Esophagus (tissue), 2 donors: ENCODE data around the gene MACROD2. TPM values are rescaled to one million over a fixed set of nuclear protein-coding genes. Genes with fewer than 3 reads are reported as not detected.
"Not testable (repeated sequence)": the region's sequence is repeated elsewhere in the genome, so short reads cannot be mapped to it uniquely, and the experiment has no call there.

Experiments used
- H3K27ac ChIP-seq, 2 donors: one replicate each; pipeline ENCODE4 v1.5.1; 2013; ENCODE audit warnings: low read depth in 2 of 2, mild to moderate bottlenecking in 2 of 2, inconsistent platforms in 1 of 2, low read length in 1 of 2, moderate library complexity in 1 of 2
- H3K27me3 ChIP-seq, 2 donors: one replicate each; pipeline ENCODE4 v1.6.1; 2013; ENCODE audit warnings: low read length in 2 of 2, control low read depth in 1 of 2, mild to moderate bottlenecking in 1 of 2; ENCODE audit not compliant: insufficient read depth in 2 of 2, control insufficient read depth in 1 of 2
- H3K36me3 ChIP-seq, 2 donors: one replicate each; pipeline ENCODE4 v1.6.1; 2013; ENCODE audit warnings: low read length in 1 of 2; ENCODE audit not compliant: control insufficient read depth in 2 of 2, insufficient read depth in 2 of 2
- H3K4me1 ChIP-seq, 2 donors: one replicate each; pipeline ENCODE4 v1.6.1; 2013; ENCODE audit warnings: low read length in 1 of 2; ENCODE audit not compliant: control insufficient read depth in 2 of 2, insufficient read depth in 2 of 2
- H3K4me3 ChIP-seq, 2 donors: one replicate each; pipeline ENCODE4 v1.5.1; 2013; ENCODE audit warnings: low read length in 2 of 2, mild to moderate bottlenecking in 2 of 2, low read depth in 1 of 2, moderate library complexity in 1 of 2
- H3K9me3 ChIP-seq, 2 donors: one replicate each; pipeline ENCODE4 v1.6.1; 2013; ENCODE audit warnings: mild to moderate bottlenecking in 2 of 2, low read depth in 1 of 2, low read length in 1 of 2, moderate library complexity in 1 of 2; ENCODE audit not compliant: control insufficient read depth in 2 of 2, insufficient read depth in 1 of 2
- WGBS, 2 donors: extraction: QIAGEN DNeasy Blood & Tissue Kit; methylation state at CpG; one replicate each; pipeline ENCODE4 v1.1.7; 2013; 5-methylcytosine and 5-hydroxymethylcytosine counted together
- polyA plus RNA-seq, 2 donors: library from polyadenylated mRNA; stranded (reverse); fragments of 200-250 nt; gene quantifications; one replicate each; pipeline ENCODE4 v1.2.3, GENCODE V29; 2013
- donor health status: healthy with polysubstance abuse.
- donor health status: Bipolar disorder and iron deficiency.

Gene MACROD2
- polyA plus RNA-seq, 2 donors = 0.64 to 1.9 TPM

DNA sequence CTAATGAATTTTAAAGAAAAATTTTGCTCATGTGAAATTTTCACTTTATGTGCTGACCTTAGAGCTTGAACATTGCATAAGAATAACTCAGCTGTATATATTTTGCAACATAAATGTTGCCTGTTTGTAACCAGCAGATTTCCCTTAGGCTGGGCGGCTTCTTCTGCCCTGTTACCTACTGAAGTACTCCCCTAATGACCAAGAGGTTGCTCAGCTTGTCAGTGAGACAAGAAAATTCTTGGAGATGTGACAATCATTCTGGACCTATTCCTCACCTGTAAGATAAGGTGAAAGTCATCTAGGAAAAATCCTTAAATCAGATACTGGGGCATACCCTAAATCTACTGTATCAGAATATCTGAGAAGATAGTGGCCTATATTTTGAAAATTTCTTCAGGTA is 1516.2 kb downstream of the MACROD2 start:
- H3K36me3 ChIP-seq = no peaks in the 10 kb centered on the region
- H3K27ac ChIP-seq = no peak overlapping the region
- H3K9me3 ChIP-seq = no peaks in the 10 kb centered on the region
- no peaks in the 10 kb centered on the region for H3K4me1 ChIP-seq
- WGBS, 2 donors = 95 to 100% methylated on average over 1 of the region's 1 CpG
- no peak overlapping the region for H3K4me3 ChIP-seq
- H3K27me3 ChIP-seq = no peaks in the 10 kb centered on the region

DNA sequence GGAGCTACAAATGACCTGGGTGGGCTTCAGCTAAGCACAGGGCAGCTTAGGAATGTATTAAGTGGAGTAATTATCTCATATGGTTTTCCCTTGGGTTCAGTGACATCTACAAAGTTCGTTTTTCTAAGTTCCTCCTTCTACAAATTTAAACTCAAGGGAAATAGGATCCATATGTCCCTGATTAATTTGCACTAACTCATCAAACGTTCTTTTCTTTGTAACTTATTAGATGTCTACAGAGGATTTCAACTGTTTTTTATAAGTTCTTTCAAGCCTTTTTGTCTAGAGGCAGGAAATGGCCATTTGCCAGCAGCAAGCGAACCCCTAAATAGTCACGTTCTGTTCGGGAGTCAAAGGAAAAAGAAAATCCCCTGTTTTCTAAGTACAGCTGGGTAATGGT is 1517.6 kb downstream of the MACROD2 start:
- no peaks in the 10 kb centered on the region for H3K27me3 ChIP-seq
- H3K27ac ChIP-seq = no peak overlapping the region
- WGBS, 2 donors = 33 to 38% methylated on average over 5 of the region's 5 CpGs
- no peak overlapping the region for H3K4me3 ChIP-seq
- H3K36me3 ChIP-seq = no peaks in the 10 kb centered on the region
- no peaks in the 10 kb centered on the region for H3K4me1 ChIP-seq
- no peaks in the 10 kb centered on the region for H3K9me3 ChIP-seq

DNA sequence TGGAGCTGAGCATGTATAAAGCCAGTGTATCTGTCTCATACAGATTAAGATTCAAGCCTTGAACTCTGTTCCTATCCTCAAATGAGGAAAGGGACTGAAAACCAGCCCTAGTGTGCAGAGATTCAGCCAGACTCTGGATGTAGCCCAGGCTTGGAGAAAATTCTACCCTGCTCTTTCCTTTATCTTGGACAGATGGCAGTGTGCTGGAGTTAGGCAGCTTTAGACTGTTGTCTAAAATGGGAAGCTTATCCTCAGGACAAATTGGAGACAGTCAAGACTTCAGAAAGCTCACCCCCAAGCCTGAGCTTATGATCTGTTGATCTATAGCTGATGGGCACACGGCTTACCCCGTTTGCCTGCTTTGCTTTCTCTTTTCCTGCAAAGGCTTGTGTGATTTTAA is 1520.4 kb downstream of the MACROD2 start:
- no peaks in the 10 kb centered on the region for H3K9me3 ChIP-seq
- H3K4me3 ChIP-seq = no peak overlapping the region
- 28 to 54% methylated on average over 2 of the region's 2 CpGs for WGBS, 2 donors
- no peaks in the 10 kb centered on the region for H3K36me3 ChIP-seq
- no peaks in the 10 kb centered on the region for H3K4me1 ChIP-seq
- H3K27ac ChIP-seq = no peak overlapping the region
- H3K27me3 ChIP-seq = no peaks in the 10 kb centered on the region

DNA sequence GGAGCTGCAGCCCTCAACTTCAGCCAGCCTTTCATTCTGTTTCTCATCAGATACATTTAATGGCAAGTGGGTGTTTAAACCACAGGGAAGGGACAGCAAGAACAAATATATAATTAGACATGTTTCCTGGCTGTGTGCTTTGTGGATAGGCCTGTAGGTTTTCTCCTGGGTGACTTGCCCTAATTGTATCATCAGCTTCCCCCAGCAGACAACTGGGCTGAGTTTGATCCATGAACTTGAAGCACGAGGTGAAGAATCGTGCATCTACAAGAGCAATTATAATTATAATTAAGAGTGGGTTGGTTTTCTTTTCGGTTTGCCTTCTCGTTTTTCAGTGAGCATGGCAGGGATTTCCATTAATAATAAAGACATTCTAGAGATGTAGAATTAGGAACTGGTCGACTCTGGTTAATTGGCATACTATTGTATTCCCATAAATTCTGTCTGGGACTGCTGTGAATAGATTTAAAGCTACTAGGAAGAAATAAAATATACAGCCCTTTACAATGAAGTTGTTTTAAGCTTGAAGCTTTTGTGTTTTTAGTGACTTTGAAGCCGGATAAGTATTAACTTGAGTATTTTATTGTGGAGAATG is 1525.7 kb downstream of the MACROD2 start:
- 82 to 83% methylated on average over 6 of the region's 6 CpGs for WGBS, 2 donors
- Histone ChIP-seq H3K27ac (no peak overlapping the region), H3K36me3 (no peaks in the 10 kb centered on the region), H3K4me3 (no peak overlapping the region), H3K27me3 (no peaks in the 10 kb centered on the region), H3K4me1 (no peaks in the 10 kb centered on the region), H3K9me3 (no peaks in the 10 kb centered on the region)

DNA sequence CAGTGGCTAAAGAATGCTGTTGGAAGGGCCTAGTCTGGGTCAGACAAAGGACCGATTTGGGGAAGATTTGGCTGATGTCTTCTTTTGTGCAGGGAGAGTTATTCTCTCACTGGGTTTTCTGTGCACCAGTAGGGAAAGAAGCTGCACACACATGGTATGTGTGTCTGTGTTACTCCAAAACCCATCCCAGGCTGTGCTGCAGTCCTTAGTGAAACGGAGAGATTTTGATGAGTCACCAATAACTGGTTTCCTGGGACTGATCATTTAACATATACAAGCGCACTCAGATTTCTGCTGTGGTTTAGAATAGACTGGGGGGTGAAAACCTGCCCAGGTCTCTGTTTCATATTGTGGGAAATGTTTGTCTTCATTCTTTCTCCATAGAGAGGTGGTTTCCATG is 1528.1 kb downstream of the MACROD2 start:
- Histone ChIP-seq H3K9me3 (no peaks in the 10 kb centered on the region), H3K27ac (no peak overlapping the region), H3K4me3 (no peak overlapping the region), H3K36me3 (no peaks in the 10 kb centered on the region), H3K4me1 (no peaks in the 10 kb centered on the region), H3K27me3 (no peaks in the 10 kb centered on the region)
- WGBS, 2 donors = 87 to 89% methylated on average over 3 of the region's 3 CpGs

DNA sequence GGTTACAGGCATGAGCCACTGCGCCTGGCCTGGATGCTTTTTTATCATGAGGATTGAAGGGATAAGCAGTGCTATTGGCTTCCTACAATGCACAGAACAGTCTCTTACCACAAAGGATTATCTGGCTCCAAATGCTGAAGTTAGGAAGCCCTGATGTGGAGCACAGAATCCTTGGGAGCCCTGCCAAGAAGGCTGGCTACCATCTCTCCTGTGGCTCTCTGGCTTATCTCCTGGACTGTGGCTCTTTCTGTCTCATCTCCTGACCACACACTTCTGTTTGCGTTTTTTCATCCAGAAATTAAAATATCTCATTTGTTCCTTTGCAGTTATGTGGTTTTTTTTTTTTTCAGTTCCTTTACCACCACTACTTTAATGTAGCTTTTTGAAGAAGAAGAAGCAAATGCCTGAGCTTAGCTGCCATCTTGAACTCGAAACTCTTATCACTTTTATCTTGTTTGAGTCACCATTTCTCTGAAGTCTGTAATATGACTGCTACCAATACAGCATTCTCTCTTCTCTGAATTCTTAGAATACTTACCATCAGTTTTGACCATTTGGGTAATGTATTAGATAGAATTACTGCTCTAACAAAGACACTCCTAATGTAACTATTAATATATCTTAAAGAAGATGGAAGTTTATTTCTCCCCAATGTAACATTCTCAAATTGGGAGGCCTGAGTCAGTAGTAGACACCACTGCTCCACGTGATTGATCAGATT is 1533.2 kb downstream of the MACROD2 start:
- Histone ChIP-seq H3K4me3 (no peak overlapping the region), H3K4me1 (no peaks in the 10 kb centered on the region), H3K36me3 (no peaks in the 10 kb centered on the region), H3K9me3 (no peaks in the 10 kb centered on the region), H3K27ac (no peak overlapping the region), H3K27me3 (no peaks in the 10 kb centered on the region)
- 78 to 85% methylated on average over 4 of the region's 4 CpGs for WGBS, 2 donors

DNA sequence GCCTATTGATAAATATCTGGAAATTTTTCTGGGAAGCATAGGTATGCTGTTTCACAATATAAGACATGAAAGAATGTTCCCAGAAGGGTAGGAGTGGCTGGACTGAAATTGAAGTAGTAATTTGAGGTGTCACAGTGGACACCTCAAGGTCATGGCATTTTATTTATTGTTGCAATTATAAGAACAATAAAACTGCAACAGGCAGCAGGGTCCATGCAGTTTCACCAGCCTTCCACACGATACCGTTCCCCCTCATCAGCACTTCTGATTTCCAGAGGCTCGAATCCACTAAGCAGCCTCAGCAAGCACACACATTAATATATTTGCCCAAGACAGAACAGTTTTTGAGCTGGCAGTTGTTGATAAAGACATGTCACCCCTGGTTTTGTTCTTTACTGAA is 1540.5 kb downstream of the MACROD2 start:
- no peaks in the 10 kb centered on the region for H3K27me3 ChIP-seq
- H3K27ac ChIP-seq = no peak overlapping the region
- no peaks in the 10 kb centered on the region for H3K4me1 ChIP-seq
- 85 to 93% methylated on average over 3 of the region's 3 CpGs for WGBS, 2 donors
- no peaks in the 10 kb centered on the region for H3K9me3 ChIP-seq
- H3K36me3 ChIP-seq = no peaks in the 10 kb centered on the region
- no peak overlapping the region for H3K4me3 ChIP-seq

DNA sequence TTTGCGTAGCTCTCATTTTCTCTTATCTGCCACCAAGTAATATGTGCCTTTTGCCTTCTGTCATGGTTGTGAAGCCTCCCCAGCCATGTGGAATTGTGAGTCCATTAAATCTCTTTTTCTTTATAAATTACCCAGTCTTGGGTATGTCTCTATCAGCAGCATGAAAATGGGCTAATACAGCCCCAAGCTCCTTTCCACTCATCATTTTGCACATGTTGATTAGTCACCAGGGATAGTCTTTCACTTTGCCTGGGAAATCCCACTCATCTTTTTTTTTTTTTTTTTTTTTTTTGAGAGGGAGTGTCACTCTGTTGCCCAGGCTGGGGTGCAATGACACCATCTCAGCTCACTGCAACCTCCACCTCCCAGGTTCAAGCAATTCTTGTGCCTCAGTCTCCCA is 1541.9 kb downstream of the MACROD2 start:
- not testable (repeated sequence) for H3K9me3 ChIP-seq, H3K4me1 ChIP-seq, H3K36me3 ChIP-seq, H3K27ac ChIP-seq, H3K4me3 ChIP-seq, H3K27me3 ChIP-seq
- WGBS, 2 donors = 88 to 94% methylated on average over 1 of the region's 1 CpG

DNA sequence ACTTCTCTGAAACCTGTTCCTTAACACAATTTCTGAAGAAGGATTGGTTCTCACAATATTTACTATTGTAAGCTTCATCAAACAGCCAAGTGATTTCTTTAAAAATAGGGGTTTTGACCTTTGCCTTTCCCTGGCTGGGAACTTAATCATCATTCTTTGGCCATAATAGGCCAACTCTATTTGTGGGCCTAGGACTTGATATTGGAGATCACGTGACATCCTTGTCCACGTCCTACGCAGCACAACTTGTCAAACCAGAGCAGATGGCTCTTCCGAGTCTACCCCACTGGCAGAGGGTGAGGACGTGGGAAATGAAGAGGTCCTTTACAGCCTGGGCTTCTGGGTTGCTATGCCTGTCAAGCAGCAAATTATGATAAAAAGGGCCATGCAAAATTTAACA is 1547.3 kb downstream of the MACROD2 start:
- no peak overlapping the region for H3K27ac ChIP-seq
- H3K4me3 ChIP-seq = no peak overlapping the region
- no peaks in the 10 kb centered on the region for H3K4me1 ChIP-seq
- 86 to 92% methylated on average over 5 of the region's 5 CpGs for WGBS, 2 donors
- H3K36me3 ChIP-seq = no peaks in the 10 kb centered on the region
- H3K9me3 ChIP-seq = peaks cover 2 to 3% of the 10 kb centered on the region in 2 donors
- no peaks in the 10 kb centered on the region for H3K27me3 ChIP-seq

DNA sequence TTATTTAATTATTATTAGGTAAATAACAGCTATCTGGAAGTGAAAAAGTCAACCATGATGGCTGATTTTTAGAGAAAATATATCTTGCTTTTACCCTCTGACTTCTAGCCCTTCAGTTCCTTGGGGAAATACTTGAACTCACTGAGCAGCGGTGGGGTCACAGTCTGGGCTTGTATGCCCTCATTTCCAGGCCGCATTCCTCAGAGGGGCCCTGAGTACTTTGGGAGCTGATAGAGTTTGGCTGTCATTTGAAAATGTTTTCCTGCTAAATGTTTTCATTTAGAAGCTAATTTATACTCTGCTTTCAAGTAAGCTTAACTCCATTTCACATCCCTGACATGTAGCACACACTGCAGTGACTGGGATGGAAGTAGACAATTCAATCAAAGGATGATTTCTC is 1549.4 kb downstream of the MACROD2 start:
- H3K4me3 ChIP-seq = no peak overlapping the region
- no peak overlapping the region for H3K27ac ChIP-seq
- no peaks in the 10 kb centered on the region for H3K36me3 ChIP-seq
- H3K27me3 ChIP-seq = no peaks in the 10 kb centered on the region
- 65 to 66% methylated on average over 2 of the region's 2 CpGs for WGBS, 2 donors
- H3K9me3 ChIP-seq = peaks cover 3% of the 10 kb centered on the region in 2 donors
- no peaks in the 10 kb centered on the region for H3K4me1 ChIP-seq
